Activated naive CD8-positive, alpha-beta T cell treated with anti-CD3 and anti-CD28 coated beads, Interleukin-2, amount 50 U/mL, for 16 hours (primary cell): Measurements from ENCODE around the gene METTL16.

Source experiments
- DNase-seq: peaks from one replicate; pipeline ENCODE4 v3.0.0-alpha.2; 2020; ENCODE audit warnings: low read depth, low spot score

METTL16 gene

GRCh38 chr17:2380950-2381649 lies 130.6 kb downstream of the METTL16 start:
- DNase-seq, result no peak

GRCh38 chr17:2380226-2380922 lies 131.3 kb downstream of the METTL16 start:
- DNase-seq, result no peak

- DNase-seq, result no peak
Measured at GRCh38 chr17:2379489-2380225, 132.0 kb downstream of the METTL16 start.

- no peak for DNase-seq
Measured at GRCh38 chr17:2378905-2379304, 132.8 kb downstream of the METTL16 start.

- DNase-seq, result no peak
Measured at GRCh38 chr17:2377659-2378058, 134.0 kb downstream of the METTL16 start.

- no peak for DNase-seq
Measured at GRCh38 chr17:2376107-2376506, 135.6 kb downstream of the METTL16 start.

- DNase-seq, result no peak
Measured at GRCh38 chr17:2375406-2375805, 136.3 kb downstream of the METTL16 start.

- no peak for DNase-seq
Measured at GRCh38 chr17:2374549-2375285, 137.0 kb downstream of the METTL16 start.

GRCh38 chr17:2373179-2373578 lies 138.5 kb downstream of the METTL16 start:
- DNase-seq, result no peak

- DNase-seq, result no peak
Measured at GRCh38 chr17:2372681-2373080, 139.0 kb downstream of the METTL16 start.

- DNase-seq, result no peak
Measured at GRCh38 chr17:2372180-2372579, 139.5 kb downstream of the METTL16 start.

- DNase-seq, result no peak
Measured at GRCh38 chr17:2371183-2372130, 140.2 kb downstream of the METTL16 start.

GRCh38 chr17:2370211-2370589 lies 141.5 kb downstream of the METTL16 start:
- DNase-seq, result no peak

GRCh38 chr17:2369551-2370210 lies 142.0 kb downstream of the METTL16 start:
- DNase-seq, result no peak

- DNase-seq, result no peak
Measured at GRCh38 chr17:2369039-2369438, 142.6 kb downstream of the METTL16 start.

GRCh38 chr17:2368359-2368758 lies 143.3 kb downstream of the METTL16 start:
- no peak for DNase-seq

GRCh38 chr17:2366747-2367494 lies 144.8 kb downstream of the METTL16 start:
- no peak for DNase-seq
